ENCODE measurements around the gene EPDR1. TPM values are rescaled to one million over a fixed set of nuclear protein-coding genes. Genes with fewer than 3 reads are reported as not detected.

The EPDR1 gene
- total RNA-seq, 1 experiment from 2014 or later: 5.3 TPM

- H3K27me3 ChIP-seq (ENCODE audit: insufficient read depth, low read length): no peaks in the 10 kb centered on the region
- H3K4me1 ChIP-seq (ENCODE audit: insufficient read depth, low read length): no peaks in the 10 kb centered on the region
- Mint-ChIP-seq H3K27ac (no peak overlapping the region), H3K4me3 (no peak overlapping the region), H3K9me3 (no peaks in the 10 kb centered on the region), H3K27me3 (ENCODE audit: low read depth) (no peaks in the 10 kb centered on the region; the same call in 1 of the 2 replicates), H3K4me1 (no peaks in the 10 kb centered on the region; a peak in 1 of 4 replicates), H3K36me3 (ENCODE audit: insufficient read depth in 1 of 3, low read depth in 3 of 3) (no peaks in the 10 kb centered on the region)
- no peak for DNase-seq
- WGBS (ENCODE audit: extremely low coverage, insufficient read length, low lambda C conversion rate): no CpG with 5 or more reads among the region's 4 CpGs
- H3K27ac ChIP-seq (ENCODE audit: insufficient read length, low read depth, low read length): no peak overlapping the region
- no peak overlapping the region for H4K91ac ChIP-seq (ENCODE audit: insufficient read length, low read depth, low read length)
- no peak overlapping the region for H2BK12ac ChIP-seq (ENCODE audit: insufficient read length, low read depth, low read length)
- no peak overlapping the region for H3T11ph ChIP-seq (ENCODE audit: low read length)
- no peak overlapping the region for H3K14ac ChIP-seq (ENCODE audit: insufficient read depth, low read length)
- no peak overlapping the region for H3K9ac ChIP-seq (ENCODE audit: extremely low read depth, insufficient read length, low read length)
- no peak overlapping the region for H2BK5ac ChIP-seq (ENCODE audit: insufficient read length, low read length)
- no peak overlapping the region for H4K5ac ChIP-seq (ENCODE audit: insufficient read length, low read depth, low read length)
- H3K18ac ChIP-seq (ENCODE audit: insufficient read length, low read depth, low read length): no peak overlapping the region
- H2BK15ac ChIP-seq (ENCODE audit: low read depth, low read length): no peak overlapping the region
- TF ChIP-seq CTCF (conservative IDR thresholded peaks at IDR 0.05): no peak
- H4K8ac ChIP-seq (replicated peaks; ENCODE audit: insufficient read length, low read depth, low read length): no peak overlapping the region
- no peak overlapping the region for H3K56ac ChIP-seq (ENCODE audit: insufficient read length, low read depth, low read length)
- H3K4me2 ChIP-seq (ENCODE audit: insufficient read depth, insufficient read length, low read length): no peak overlapping the region
- H3K9me3 ChIP-seq (ENCODE audit: control insufficient read depth, low read depth, low read length): no peaks in the 10 kb centered on the region
- no peak overlapping the region for H2AK5ac ChIP-seq (ENCODE audit: insufficient read length, low read length)
- no peak overlapping the region for H3K23ac ChIP-seq (ENCODE audit: insufficient read length, low read depth, low read length)
- no peak overlapping the region for H2BK120ac ChIP-seq (ENCODE audit: low read depth, low read length, poor library complexity, severe bottlenecking)
- H3K23me2 ChIP-seq (ENCODE audit: insufficient read length, low read depth, low read length, poor library complexity, severe bottlenecking): no peaks in the 10 kb centered on the region
- H3K4ac ChIP-seq (ENCODE audit: low read depth, low read length): no peak overlapping the region
- no peaks in the 10 kb centered on the region for H4K20me1 ChIP-seq (ENCODE audit: control insufficient read depth, insufficient read depth, insufficient read length)
- H2AFZ ChIP-seq (ENCODE audit: low read length): no peak overlapping the region
- H3K79me1 ChIP-seq (ENCODE audit: insufficient read depth, low read depth, low read length, poor library complexity, severe bottlenecking): no peaks in the 10 kb centered on the region
- H3K79me2 ChIP-seq (ENCODE audit: insufficient read depth, low read length): no peaks in the 10 kb centered on the region
- H2BK20ac ChIP-seq (ENCODE audit: low read depth, low read length, poor library complexity, severe bottlenecking): no peak overlapping the region
Observed at GRCh38 chr7:37971491-37971890, 51.1 kb downstream of the EPDR1 start.

Data from H9 (cell line).